Stomach (tissue), 4 donors: Measurements from ENCODE around the gene STK33.

Experiments used
- CTCF ChIP-seq, 7 experiments: fragments of 450-650 bp in 4 of 7; fragments of 200-600 bp in 3 of 7; sonication (generic) in 3 of 7; IDR thresholded peaks; one replicate each; pipeline ENCODE4 v1.5.1; 2016 to 2019; ENCODE audit warnings: antibody characterized with exemption in 7 of 7, control low read depth in 2 of 7, mild to moderate bottlenecking in 1 of 7
- POLR2A ChIP-seq, 4 donors: fragments of 450-650 bp; IDR thresholded peaks; one replicate each; pipeline ENCODE4 v1.6.1; 2016; ENCODE audit warnings: antibody characterized with exemption in 4 of 4, control low read depth in 2 of 4, mild to moderate bottlenecking in 1 of 4, moderate library complexity in 1 of 4

- TF ChIP-seq CTCF (IDR thresholded peaks at IDR 0.05) = no peak
- TF ChIP-seq POLR2A (IDR thresholded peaks at IDR 0.05) = no peak
Observed at GRCh38 chr11:8480858-8481257, 113.2 kb downstream of the STK33 start.
